Measurements from ENCODE around the gene ITGA11. TPM values are rescaled to one million over a fixed set of nuclear protein-coding genes. Genes with fewer than 3 reads are reported as not detected.

The ITGA11 gene
- total RNA-seq, 2 donors from 2014 or later: 12.6 to 35.4 TPM

DNA sequence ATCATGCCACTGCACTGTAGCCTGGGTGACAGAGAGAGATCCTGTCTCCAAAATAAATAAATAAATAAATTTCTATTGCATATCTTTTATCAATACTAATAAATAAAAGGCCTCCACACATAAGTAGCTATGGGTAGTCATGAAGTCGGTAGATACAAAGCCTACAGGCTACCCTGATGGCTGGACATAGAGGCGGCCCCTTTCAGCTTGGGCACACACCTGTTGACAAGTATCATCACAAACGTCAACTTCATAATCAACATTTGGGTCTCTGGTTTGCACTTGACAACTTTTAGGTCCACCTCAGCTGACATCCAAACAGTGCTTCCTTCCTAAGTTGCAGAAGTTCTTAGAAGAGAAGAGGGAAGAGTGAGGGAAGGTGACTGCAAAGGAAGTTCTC, 53.4 kb downstream of the ITGA11 start:
- peaks cover 0 to 5% of the 10 kb centered on the region in 2 donors for H3K4me1 ChIP-seq
- H3K4me3 ChIP-seq: no peak overlapping the region
- H3K27ac ChIP-seq: no peak overlapping the region
- peak; percentile 36 for DNase-seq (ENCODE audit: low spot score)
- TF ChIP-seq, protein P1, sequence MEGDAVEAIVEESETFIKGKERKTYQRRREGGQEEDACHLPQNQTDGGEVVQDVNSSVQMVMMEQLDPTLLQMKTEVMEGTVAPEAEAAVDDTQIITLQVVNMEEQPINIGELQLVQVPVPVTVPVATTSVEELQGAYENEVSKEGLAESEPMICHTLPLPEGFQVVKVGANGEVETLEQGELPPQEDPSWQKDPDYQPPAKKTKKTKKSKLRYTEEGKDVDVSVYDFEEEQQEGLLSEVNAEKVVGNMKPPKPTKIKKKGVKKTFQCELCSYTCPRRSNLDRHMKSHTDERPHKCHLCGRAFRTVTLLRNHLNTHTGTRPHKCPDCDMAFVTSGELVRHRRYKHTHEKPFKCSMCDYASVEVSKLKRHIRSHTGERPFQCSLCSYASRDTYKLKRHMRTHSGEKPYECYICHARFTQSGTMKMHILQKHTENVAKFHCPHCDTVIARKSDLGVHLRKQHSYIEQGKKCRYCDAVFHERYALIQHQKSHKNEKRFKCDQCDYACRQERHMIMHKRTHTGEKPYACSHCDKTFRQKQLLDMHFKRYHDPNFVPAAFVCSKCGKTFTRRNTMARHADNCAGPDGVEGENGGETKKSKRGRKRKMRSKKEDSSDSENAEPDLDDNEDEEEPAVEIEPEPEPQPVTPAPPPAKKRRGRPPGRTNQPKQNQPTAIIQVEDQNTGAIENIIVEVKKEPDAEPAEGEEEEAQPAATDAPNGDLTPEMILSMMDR (IDR thresholded peaks at IDR 0.05): no peak
- H3K36me3 ChIP-seq: no peaks in the 10 kb centered on the region
- no peaks in the 10 kb centered on the region for H3K27me3 ChIP-seq
- no peaks in the 10 kb centered on the region for H3K9me3 ChIP-seq

- TF ChIP-seq, protein P1 (IDR thresholded peaks at IDR 0.05): no peak
- H3K27me3 ChIP-seq: no peaks in the 10 kb centered on the region
- H3K36me3 ChIP-seq: no peaks in the 10 kb centered on the region
- DNase-seq (ENCODE audit: low spot score): peak; percentile 40
- no peak overlapping the region for H3K4me3 ChIP-seq
- no peaks in the 10 kb centered on the region for H3K4me1 ChIP-seq
- H3K27ac ChIP-seq: no peak overlapping the region
- no peaks in the 10 kb centered on the region for H3K9me3 ChIP-seq
Measured at GRCh38 chr15:68377766-68378165, 54.2 kb downstream of the ITGA11 start.

- no peaks in the 10 kb centered on the region for H3K36me3 ChIP-seq
- no peak overlapping the region for H3K4me3 ChIP-seq
- peak; percentile 46 for DNase-seq (ENCODE audit: low spot score)
- H3K27me3 ChIP-seq: no peaks in the 10 kb centered on the region
- H3K9me3 ChIP-seq: no peaks in the 10 kb centered on the region
- TF ChIP-seq, protein P1 (IDR thresholded peaks at IDR 0.05): no peak
- no peak overlapping the region for H3K27ac ChIP-seq
- H3K4me1 ChIP-seq: no peaks in the 10 kb centered on the region
Measured at GRCh38 chr15:68376447-68377060, 55.4 kb downstream of the ITGA11 start.

DNA sequence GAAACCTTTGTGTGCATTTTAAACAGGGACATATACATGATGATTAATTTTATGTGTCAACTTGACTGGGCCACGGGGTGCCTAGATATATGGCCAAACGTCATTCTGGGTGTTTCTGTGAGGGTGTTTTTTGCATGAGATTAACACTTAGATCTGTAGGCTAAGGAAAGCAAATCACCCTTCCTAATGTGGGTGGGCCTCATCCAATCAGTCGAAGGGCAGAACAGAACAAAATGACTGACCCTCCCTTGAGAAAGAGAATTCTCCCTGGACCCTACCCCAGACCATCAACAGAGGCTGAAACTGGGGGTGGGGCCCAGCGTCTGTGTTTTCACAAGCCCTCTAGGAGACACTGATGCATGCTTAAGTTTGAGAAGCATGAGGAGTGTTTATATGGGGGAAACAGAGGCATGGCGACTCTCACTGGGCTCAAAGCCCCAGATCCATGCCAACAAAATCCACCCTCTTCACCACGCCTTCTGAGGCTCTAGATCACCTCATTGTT, 56.2 kb downstream of the ITGA11 start:
- TF ChIP-seq, protein P1 (IDR thresholded peaks at IDR 0.05): no peak
- peak; percentile 42 for DNase-seq (ENCODE audit: low spot score)
- H3K4me3 ChIP-seq: no peak overlapping the region
- no peaks in the 10 kb centered on the region for H3K27me3 ChIP-seq
- no peaks in the 10 kb centered on the region for H3K9me3 ChIP-seq
- H3K4me1 ChIP-seq: peaks cover 0 to 7% of the 10 kb centered on the region in 2 donors
- no peaks in the 10 kb centered on the region for H3K36me3 ChIP-seq
- no peak overlapping the region for H3K27ac ChIP-seq

- TF ChIP-seq, protein P1 (IDR thresholded peaks at IDR 0.05): no peak
- Histone ChIP-seq H3K4me3 (no peak overlapping the region), H3K9me3 (no peaks in the 10 kb centered on the region), H3K36me3 (no peaks in the 10 kb centered on the region), H3K4me1 (peaks cover 0 to 10% of the 10 kb centered on the region in 2 donors), H3K27ac (no peak overlapping the region), H3K27me3 (no peaks in the 10 kb centered on the region)
- no peak for DNase-seq (ENCODE audit: low spot score)
Measured at GRCh38 chr15:68375191-68375631, 56.8 kb downstream of the ITGA11 start.

All from right atrium auricular region (tissue), 2 donors.